ENCODE data around the gene SERF2.

Gene SERF2

GRCh38 chr15:43791993-43792760 lies at the start of gene SERF2:
TSS of gene SERF2 (plus strand) at chr15:43792320. CDS start at chr15:43792377, 57 bp downstream.
- DNase-seq = peak; percentile 99

GRCh38 chr15:43746245-43746902 lies 45.7 kb upstream of the SERF2 start, which contains the start of gene PDIA3:
TSS of gene PDIA3 (plus strand) at chr15:43746438. CDS start at chr15:43746540, 102 bp downstream.
- DNase-seq = peak; percentile 73

GRCh38 chr15:43746903-43747309 lies 45.2 kb upstream of the SERF2 start:
- DNase-seq = peak; percentile 3

GRCh38 chr15:43748376-43748775 lies 43.7 kb upstream of the SERF2 start:
- DNase-seq = no peak

- no peak for DNase-seq
These were observed 42.3 kb upstream of the SERF2 start for GRCh38 chr15:43749690-43750345.

GRCh38 chr15:43751885-43752284 lies 40.2 kb upstream of the SERF2 start:
- no peak for DNase-seq

- DNase-seq = no peak
These were observed 29.3 kb upstream of the SERF2 start for GRCh38 chr15:43762824-43763223.

- no peak for DNase-seq
These were observed 28.2 kb upstream of the SERF2 start for GRCh38 chr15:43763819-43764446.

GRCh38 chr15:43769584-43770228 lies 22.4 kb upstream of the SERF2 start:
- peak; percentile 26 for DNase-seq

- no peak for DNase-seq
These were observed 20.3 kb upstream of the SERF2 start for GRCh38 chr15:43771816-43772215.

GRCh38 chr15:43772624-43773023 lies 19.5 kb upstream of the SERF2 start:
- no peak for DNase-seq

- no peak for DNase-seq
These were observed 18.1 kb upstream of the SERF2 start for GRCh38 chr15:43774062-43774461.

GRCh38 chr15:43775411-43775965 lies 16.6 kb upstream of the SERF2 start:
- DNase-seq = peak; percentile 39

GRCh38 chr15:43776101-43776717 lies 15.9 kb upstream of the SERF2 start:
- DNase-seq = peak; percentile 88

GRCh38 chr15:43776718-43777266 lies 15.3 kb upstream of the SERF2 start, which contains the start of gene ELL3:
TSS of gene ELL3 (minus strand) at chr15:43776966. CDS start at chr15:43776901, 65 bp downstream.
- DNase-seq = peak; percentile 76

- peak; percentile 86 for DNase-seq
These were observed 14.7 kb upstream of the SERF2 start for GRCh38 chr15:43777267-43777914.

GRCh38 chr15:43779016-43779415 lies 13.1 kb upstream of the SERF2 start:
- no peak for DNase-seq

- no peak for DNase-seq
These were observed 2.7 kb upstream of the SERF2 start for GRCh38 chr15:43789409-43789808.

- no peak for DNase-seq
These were observed 799 bp downstream of the SERF2 start for GRCh38 chr15:43792761-43793476.

- DNase-seq = no peak
These were observed 1.5 kb downstream of the SERF2 start for GRCh38 chr15:43793647-43794046.

Data from NCI-H1436 (cell line).